Neural cell (in vitro differentiated cells): ENCODE measurements around the gene RXFP4. TPM values are rescaled to one million over a fixed set of nuclear protein-coding genes. Genes with fewer than 3 reads are reported as not detected.
A peak's percentile ranks its signal among the peaks of the same experiment; 100 is the strongest.

Source experiments
- H2AFZ ChIP-seq: fragments of 200-600, 300-800 bp; sonication (generic), shearing (Covaris generic); 2 replicates; pipeline ENCODE4 v1.6.0; 2014; ENCODE audit warnings: low read depth, mild to moderate bottlenecking, antibody characterized with exemption, low read length, moderate library complexity
- H3F3A ChIP-seq: fragments of 200-600 bp; shearing (Covaris generic); 2 replicates; pipeline ENCODE4 v1.6.1; 2016; ENCODE audit warnings: mild to moderate bottlenecking, moderate library complexity, mixed read lengths, antibody characterized with exemption, low read length; ENCODE audit not compliant: insufficient read depth, poor library complexity, severe bottlenecking
- H3K27ac ChIP-seq: fragments of 200-600, 300-800 bp; sonication (generic), shearing (Covaris generic); 2 replicates; pipeline ENCODE4 v1.5.1; 2014; ENCODE audit warnings: mild to moderate bottlenecking, low read length, moderate library complexity
- H3K27me3 ChIP-seq: fragments of 300-800, 200-600 bp; sonication (generic), shearing (Covaris generic); 2 replicates; pipeline ENCODE4 v1.6.0; 2014; ENCODE audit warnings: mild to moderate bottlenecking, low read depth, low read length, moderate library complexity; ENCODE audit not compliant: insufficient read depth
- H3K36me3 ChIP-seq: fragments of 300-800, 200-600 bp; sonication (generic), shearing (Covaris generic); 2 replicates; pipeline ENCODE4 v1.5.1; 2014; ENCODE audit warnings: mild to moderate bottlenecking, antibody characterized with exemption, low read length, moderate library complexity; ENCODE audit not compliant: insufficient read depth
- H3K4me2 ChIP-seq: fragments of 300-800, 200-600 bp; sonication (generic), shearing (Covaris generic); 2 replicates; pipeline ENCODE4 v1.6.0; 2014; ENCODE audit warnings: mild to moderate bottlenecking, low read length
- H3K4me3 ChIP-seq: fragments of 300-800, 200-600 bp; sonication (generic), shearing (Covaris generic); 2 replicates; pipeline ENCODE4 v1.5.1; 2014; ENCODE audit warnings: mild to moderate bottlenecking, low read length, moderate library complexity
- H3K79me2 ChIP-seq: fragments of 200-600 bp; shearing (Covaris generic); replicated peaks from 2 replicates; pipeline ENCODE4 v1.6.0; 2014; ENCODE audit warnings: mild to moderate bottlenecking, low read length, moderate library complexity; ENCODE audit not compliant: insufficient read depth
- H3K9ac ChIP-seq: fragments of 300-800, 200-600 bp; sonication (generic), shearing (Covaris generic); 2 replicates; pipeline ENCODE4 v1.6.1; 2016; ENCODE audit warnings: mild to moderate bottlenecking, low read length, mixed read lengths
- H3K9me2 ChIP-seq: fragments of 200-600 bp; shearing (Covaris generic); 2 replicates; pipeline ENCODE4 v1.6.1; 2016; ENCODE audit warnings: mild to moderate bottlenecking, low read length, mixed read lengths; ENCODE audit not compliant: insufficient read depth
- H3K9me3 ChIP-seq: fragments of 200-600, 300-800 bp; sonication (generic), shearing (Covaris generic); 2 replicates; pipeline ENCODE4 v1.6.1; 2016; ENCODE audit warnings: mild to moderate bottlenecking, mixed run types, low read length, moderate library complexity, mixed read lengths
- H4K20me1 ChIP-seq: fragments of 200-600 bp; shearing (Covaris generic); 2 replicates; pipeline ENCODE4 v1.6.1; 2016; ENCODE audit warnings: mild to moderate bottlenecking, mixed run types; ENCODE audit not compliant: insufficient read depth
- CTCF ChIP-seq: fragments of 450-650 bp; IDR thresholded peaks from 2 replicates; pipeline ENCODE4 v1.5.1; 2014; ENCODE audit warnings: antibody characterized with exemption, mild to moderate bottlenecking, moderate library complexity; ENCODE audit not compliant: poor library complexity, severe bottlenecking
- EP300 ChIP-seq: fragments of 450-650 bp; conservative IDR thresholded peaks from 2 replicates; pipeline ENCODE4 v1.6.1; 2014; ENCODE audit warnings: antibody characterized with exemption, mild to moderate bottlenecking, moderate library complexity; ENCODE audit not compliant: poor library complexity, severe bottlenecking
- EZH2 ChIP-seq: fragments of 200-600, 300-800 bp; shearing (Covaris generic), sonication (generic); IDR thresholded peaks from 2 replicates; pipeline ENCODE4 v1.6.1; 2014; ENCODE audit warnings: antibody characterized with exemption, low read length, borderline replicate concordance, mild to moderate bottlenecking; ENCODE audit not compliant: insufficient read depth, poor library complexity, severe bottlenecking
- MXI1 ChIP-seq: fragments of 450-650 bp; conservative IDR thresholded peaks from 2 replicates; pipeline ENCODE4 v1.6.1; 2014; ENCODE audit warnings: antibody characterized with exemption, mild to moderate bottlenecking; ENCODE audit not compliant: poor library complexity, severe bottlenecking
- POLR2AphosphoS5 ChIP-seq: IDR thresholded peaks from 2 replicates; pipeline ENCODE4 v1.6.1; 2012
- RAD21 ChIP-seq: fragments of 450-650 bp; conservative IDR thresholded peaks from 2 replicates; pipeline ENCODE4 v1.6.1; 2014; ENCODE audit warnings: antibody characterized with exemption, mild to moderate bottlenecking, moderate library complexity
- REST ChIP-seq: IDR thresholded peaks from 2 replicates; pipeline ENCODE4 v1.6.1; 2012; ENCODE audit warnings: borderline replicate concordance
- SMC3 ChIP-seq: fragments of 450-650 bp; conservative IDR thresholded peaks from 2 replicates; pipeline ENCODE4 v1.6.1; 2014; ENCODE audit warnings: antibody characterized with exemption, mild to moderate bottlenecking, moderate library complexity; ENCODE audit not compliant: poor library complexity
- TAF1 ChIP-seq: IDR thresholded peaks from 2 replicates; pipeline ENCODE4 v1.6.1; 2012; ENCODE audit warnings: low read depth
- polyA plus RNA-seq: library from polyadenylated mRNA; depleted of rRNA; stranded (reverse); fragments of >200 nt; gene quantifications from 2 replicates; pipeline ENCODE4 v1.2.3, GENCODE V29; 2014

RXFP4 gene
- polyA plus RNA-seq, 1 donor from 2014 or later = not detected

- peak overlapping the region; percentile 72 for H3K4me3 ChIP-seq
- no peaks in the 10 kb centered on the region for H3F3A ChIP-seq
- H4K20me1 ChIP-seq = no peaks in the 10 kb centered on the region
- H3K36me3 ChIP-seq = peaks cover 5% of the 10 kb centered on the region
- H3K9ac ChIP-seq = peak overlapping the region; percentile 94
- H3K27me3 ChIP-seq = no peaks in the 10 kb centered on the region
- H3K9me2 ChIP-seq = no peaks in the 10 kb centered on the region
- H3K9me3 ChIP-seq = no peaks in the 10 kb centered on the region
- peak overlapping the region; percentile 96 for H3K4me2 ChIP-seq
- peaks cover 46% of the 10 kb centered on the region for H3K79me2 ChIP-seq
- peak overlapping the region; percentile 93 for H3K27ac ChIP-seq
- no peak for TF ChIP-seq RAD21
- TF ChIP-seq MXI1 = no peak
- TF ChIP-seq CTCF = no peak
- no peak for TF ChIP-seq POLR2AphosphoS5
- no peak for TF ChIP-seq EZH2
- no peak for TF ChIP-seq EP300
- TF ChIP-seq REST = no peak
- no peak for TF ChIP-seq TAF1
- TF ChIP-seq SMC3 = no peak
- H2AFZ ChIP-seq = peak overlapping the region; percentile 18
These were observed 7.8 kb upstream of the RXFP4 start for GRCh38 chr1:155933591-155934096.

GRCh38 chr1:155934097-155934935 lies 7.1 kb upstream of the RXFP4 start, which contains the start of gene KHDC4:
Gene KHDC4 (minus strand): TSS chr1:155934413. CDS start chr1:155934373, 40 bp downstream.
- H3K9me2 ChIP-seq = no peaks in the 10 kb centered on the region
- peak within 1 kb of the TSS; percentile 96 for H3K4me2 ChIP-seq
- no peaks in the 10 kb centered on the region for H4K20me1 ChIP-seq
- no peaks in the 10 kb centered on the region for H3K27me3 ChIP-seq
- H3K27ac ChIP-seq = peak within 1 kb of the TSS; percentile 93
- H3F3A ChIP-seq = no peaks in the 10 kb centered on the region
- no peaks in the 10 kb centered on the region for H3K36me3 ChIP-seq
- peak within 1 kb of the TSS; percentile 70 for H2AFZ ChIP-seq
- H3K4me3 ChIP-seq = peak within 1 kb of the TSS; percentile 72
- peak; percentile 54 for TF ChIP-seq RAD21
- TF ChIP-seq REST = peak; percentile 92
- no peak for TF ChIP-seq EZH2
- peak; percentile 57 for TF ChIP-seq EP300
- TF ChIP-seq SMC3 = peak; percentile 56
- peak; percentile 90 for TF ChIP-seq MXI1
- TF ChIP-seq POLR2AphosphoS5 = peak; percentile 100
- no peak for TF ChIP-seq TAF1
- peak; percentile 55 for TF ChIP-seq CTCF
- no peaks in the 10 kb centered on the region for H3K9me3 ChIP-seq
- peaks cover 44% of the 10 kb centered on the region for H3K79me2 ChIP-seq
- peak within 1 kb of the TSS; percentile 94 for H3K9ac ChIP-seq
